Activated CD8-positive, alpha-beta T cell treated with anti-CD3 and anti-CD28 coated beads for 36 hours (primary cell): ENCODE data around the gene CLSTN2. TPM values are rescaled to one million over a fixed set of nuclear protein-coding genes. Genes with fewer than 3 reads are reported as not detected.

ENCODE experiments used
- ATAC-seq: fragments of 200-7000 bp; cut with Tn5 transposase; one replicate; pipeline ENCODE4 v1.10.0; 2021; ENCODE audit warnings: mild to moderate bottlenecking, moderate library complexity
- CTCF ChIA-PET: fragments of 350-600 bp; sonication (Branson Sonifier 250); formaldehyde crosslinking; loops from one replicate; lab custom pipeline; 2021; ENCODE audit warnings: antibody characterized with exemption; lab: Charles Lee
- POLR2A ChIA-PET: fragments of 350-600 bp; sonication (Branson Sonifier 250); formaldehyde crosslinking; loops from one replicate; lab custom pipeline; 2021; ENCODE audit warnings: antibody characterized with exemption; lab: Charles Lee
- DNase-seq: peaks from one replicate; pipeline ENCODE4 v3.0.0-alpha.2; 2020
- H3K27ac Mint-ChIP-seq: one replicate; pipeline ENCODE4 v1.8.0; 2021; ENCODE audit warnings: mild to moderate bottlenecking, mixed read lengths
- H3K27me3 Mint-ChIP-seq: one replicate; pipeline ENCODE4 v1.8.0; 2021; ENCODE audit warnings: mixed read lengths
- H3K36me3 Mint-ChIP-seq: one replicate; pipeline ENCODE4 v1.8.0; 2021; ENCODE audit warnings: low read depth, mixed read lengths
- H3K4me1 Mint-ChIP-seq: one replicate; pipeline ENCODE4 v1.8.0; 2021; ENCODE audit warnings: low read depth, mixed read lengths
- H3K4me3 Mint-ChIP-seq: one replicate; pipeline ENCODE4 v1.8.0; 2021; ENCODE audit warnings: mild to moderate bottlenecking, moderate library complexity, mixed read lengths
- H3K9me3 Mint-ChIP-seq: one replicate; pipeline ENCODE4 v1.8.0; 2021; ENCODE audit warnings: mixed read lengths
- CTCF ChIP-seq: fragments of 200-600 bp; IDR thresholded peaks from one replicate; pipeline ENCODE4 v1.8.0; 2022; ENCODE audit warnings: antibody characterized with exemption, mild to moderate bottlenecking
- intact Hi-C: fragments of 100-400 bp; cut with micrococcal nuclease; formaldehyde crosslinking; loops from one replicate; pipeline ENCODE4 v1.10.0; 2022
- total RNA-seq, 2 experiments: library from RNA; stranded (reverse); gene quantifications; one replicate each; pipeline ENCODE4 v1.2.3, GENCODE V29; 2021

Gene CLSTN2
- total RNA-seq, 2 experiments from 2014 or later, result not detected

DNA sequence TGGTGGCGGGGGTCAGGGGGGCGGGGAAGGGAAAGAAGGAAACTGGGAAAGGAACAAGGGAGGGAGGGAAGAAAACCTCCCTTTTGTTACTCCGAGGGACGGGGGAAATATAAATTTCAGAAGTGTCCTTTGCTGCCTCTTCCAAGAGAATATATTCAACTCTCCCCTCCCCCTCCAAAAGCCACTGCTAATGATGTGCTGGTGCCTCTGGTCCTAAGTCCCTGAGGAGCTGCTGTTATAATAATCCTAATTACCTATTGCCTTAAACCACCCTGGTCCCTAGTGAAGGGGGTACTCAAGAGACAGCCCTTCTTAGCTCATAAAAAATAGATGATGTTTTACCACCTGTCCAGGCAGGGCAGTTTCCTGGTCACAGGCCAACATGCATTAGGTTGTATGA is 624.6 kb downstream of the CLSTN2 start:
- no peak for TF ChIP-seq CTCF
- Mint-ChIP-seq H3K36me3 (no peaks in the 10 kb centered on the region), H3K9me3 (no peaks in the 10 kb centered on the region), H3K4me1 (no peaks in the 10 kb centered on the region), H3K4me3 (no peak overlapping the region), H3K27me3 (no peaks in the 10 kb centered on the region), H3K27ac (no peak overlapping the region)
- no peak for ATAC-seq
- ChIA-PET CTCF (no interaction called here), POLR2A (no interaction called here)
- intact Hi-C loops, result no loop called here
- no peak for DNase-seq

- ChIA-PET CTCF (no interaction called here), POLR2A (no interaction called here)
- no peaks in the 10 kb centered on the region for H3K36me3 Mint-ChIP-seq
- H3K27ac Mint-ChIP-seq, result no peak overlapping the region
- intact Hi-C loops, result no loop called here
- H3K4me3 Mint-ChIP-seq, result no peak overlapping the region
- no peaks in the 10 kb centered on the region for H3K27me3 Mint-ChIP-seq
- H3K9me3 Mint-ChIP-seq, result no peaks in the 10 kb centered on the region
- no peaks in the 10 kb centered on the region for H3K4me1 Mint-ChIP-seq
- ATAC-seq (no peak), DNase-seq (no peak)
- no peak for TF ChIP-seq CTCF
These were observed 628.3 kb downstream of the CLSTN2 start for GRCh38 chr3:140563206-140563760.

DNA sequence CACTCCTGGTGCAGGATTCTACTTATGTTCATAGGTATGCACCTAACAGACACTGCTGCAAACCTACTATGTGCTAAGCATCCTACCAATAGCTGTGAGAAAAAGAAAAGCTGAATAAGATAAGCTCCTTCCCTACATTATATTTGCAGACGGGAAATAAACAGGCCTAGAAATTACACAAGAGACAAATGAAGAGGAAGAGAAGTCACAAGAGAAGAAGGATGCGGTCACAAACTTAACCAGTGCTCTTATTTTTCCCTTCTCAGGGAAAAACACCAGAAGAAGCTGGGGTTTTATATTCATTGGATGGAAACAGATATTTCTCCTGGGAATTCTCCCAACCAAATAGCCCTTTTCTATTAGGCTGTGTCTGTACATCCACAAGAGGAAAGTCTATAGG is 633.1 kb downstream of the CLSTN2 start:
- Mint-ChIP-seq H3K4me1 (no peaks in the 10 kb centered on the region), H3K9me3 (no peaks in the 10 kb centered on the region), H3K4me3 (no peak overlapping the region), H3K27me3 (no peaks in the 10 kb centered on the region), H3K36me3 (no peaks in the 10 kb centered on the region), H3K27ac (no peak overlapping the region)
- no peak for TF ChIP-seq CTCF
- POLR2A ChIA-PET, result no interaction called here
- DNase-seq, result no peak
- no peak for ATAC-seq
- CTCF ChIA-PET, result no interaction called here
- intact Hi-C loops, result no loop called here

DNA sequence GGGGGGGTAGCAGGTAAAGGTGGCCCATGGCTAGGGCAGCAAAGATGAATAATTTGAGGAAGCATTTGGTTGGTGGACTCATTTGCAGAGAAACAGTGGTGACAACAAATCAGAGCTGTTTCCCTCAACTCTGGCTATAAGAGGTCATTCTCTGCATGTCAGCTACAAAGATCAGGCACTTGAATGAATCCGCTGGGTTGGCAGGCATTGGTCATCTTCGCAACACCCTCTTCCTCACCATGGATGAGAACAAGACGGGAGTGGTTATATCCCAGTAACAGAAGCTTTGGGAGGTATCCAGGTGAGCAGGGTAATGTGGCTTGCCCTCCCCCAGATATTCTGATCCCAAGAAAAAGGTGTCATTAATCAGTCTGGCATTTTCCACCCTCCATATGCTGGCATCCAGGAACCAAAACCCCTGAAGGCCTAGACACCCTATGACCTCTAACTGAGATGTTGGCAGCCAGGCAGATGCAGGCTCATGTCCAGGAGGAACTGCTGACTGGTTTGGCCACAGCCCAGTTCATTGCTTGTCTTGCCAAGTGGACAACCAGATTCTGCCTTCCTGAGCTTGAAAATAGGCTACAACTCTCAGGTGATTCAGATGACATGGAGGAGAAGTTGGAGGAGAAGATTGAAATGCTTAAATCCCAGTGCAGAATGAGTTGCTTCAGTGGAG is 634.0 kb downstream of the CLSTN2 start:
- H3K4me3 Mint-ChIP-seq, result no peak overlapping the region
- DNase-seq (no peak), ATAC-seq (no peak)
- no peak for TF ChIP-seq CTCF
- no peaks in the 10 kb centered on the region for H3K4me1 Mint-ChIP-seq
- ChIA-PET POLR2A (interaction anchor here (0.7 kb wide), 1 partner anchor 344 kb away, joined by 3 read pairs; no protein-coding TSS in a partner anchor), CTCF (no interaction called here)
- H3K27me3 Mint-ChIP-seq, result no peaks in the 10 kb centered on the region
- H3K36me3 Mint-ChIP-seq, result no peaks in the 10 kb centered on the region
- H3K9me3 Mint-ChIP-seq, result no peaks in the 10 kb centered on the region
- intact Hi-C loops, result no loop called here
- no peak overlapping the region for H3K27ac Mint-ChIP-seq

GRCh38 chr3:140570602-140571001 is 635.6 kb downstream of the CLSTN2 start:
- H3K36me3 Mint-ChIP-seq, result no peaks in the 10 kb centered on the region
- no peaks in the 10 kb centered on the region for H3K9me3 Mint-ChIP-seq
- no peak for DNase-seq
- POLR2A ChIA-PET, result no interaction called here
- ATAC-seq, result no peak
- no peaks in the 10 kb centered on the region for H3K4me1 Mint-ChIP-seq
- H3K4me3 Mint-ChIP-seq, result no peak overlapping the region
- no peak overlapping the region for H3K27ac Mint-ChIP-seq
- no peak for TF ChIP-seq CTCF
- CTCF ChIA-PET, result no interaction called here
- H3K27me3 Mint-ChIP-seq, result no peaks in the 10 kb centered on the region
- intact Hi-C loops, result no loop called here
